IPS DF 4.7 (cell line): ENCODE data around the gene NUDT13.

Source experiments
- DNase-seq: peaks from one replicate; pipeline ENCODE4 v3.0.0-alpha.2; 2013; ENCODE audit warnings: low spot score; ENCODE audit errors: extremely low read depth

NUDT13 gene

DNA sequence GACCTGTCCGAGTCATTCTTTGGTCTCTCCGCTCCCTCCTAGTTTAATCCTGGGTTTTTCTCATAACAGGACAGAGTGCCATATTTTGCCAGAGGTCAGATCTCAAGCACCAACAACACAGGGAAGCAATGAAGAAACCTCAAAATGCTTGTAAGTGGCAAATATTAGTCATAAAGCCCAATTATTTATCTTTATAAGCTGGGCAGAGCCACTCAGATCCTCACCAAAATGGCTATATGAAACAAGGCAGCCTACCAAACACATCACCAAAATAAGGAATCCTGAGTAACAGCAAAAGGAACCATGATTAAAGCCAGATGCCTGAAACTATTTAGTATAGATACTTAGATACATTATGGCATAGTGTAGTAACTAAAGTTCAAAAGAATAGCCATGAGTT is 52.8 kb downstream of the NUDT13 start:
- DNase-seq = no peak

DNA sequence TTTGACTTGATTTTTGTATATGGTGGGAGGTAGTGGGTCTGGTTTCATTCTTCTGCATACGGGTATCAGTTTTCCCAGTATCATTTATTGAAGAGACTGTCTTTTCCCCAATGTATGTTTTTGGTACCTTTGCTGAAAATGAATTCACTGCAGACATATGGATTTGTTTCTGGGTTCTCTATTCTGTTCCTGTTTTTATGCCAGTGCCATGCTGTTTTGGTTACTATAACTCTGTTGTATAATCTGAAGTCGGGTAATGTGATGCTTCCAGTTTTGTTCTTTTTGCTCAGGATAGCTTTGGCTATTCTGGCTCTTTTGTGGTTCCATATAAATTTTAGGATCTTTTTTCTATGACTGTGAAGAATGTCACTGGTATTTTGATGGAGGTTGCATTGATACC is 56.7 kb downstream of the NUDT13 start:
- no peak for DNase-seq

DNA sequence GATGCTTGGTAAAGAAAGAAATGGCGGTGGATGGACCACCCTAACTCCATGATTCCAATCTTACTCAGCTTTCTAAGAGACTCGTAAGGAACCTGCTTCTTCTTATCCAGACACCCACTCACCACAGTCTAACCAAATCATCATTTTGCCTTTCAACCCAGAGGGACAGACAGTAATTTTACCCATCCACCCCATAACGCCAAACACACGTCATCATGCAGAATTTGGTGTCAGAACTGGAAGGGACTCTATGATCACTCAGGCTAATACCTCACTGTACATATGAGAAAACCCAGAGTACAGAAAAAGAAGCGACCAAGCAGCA is 57.2 kb downstream of the NUDT13 start:
- no peak for DNase-seq

DNA sequence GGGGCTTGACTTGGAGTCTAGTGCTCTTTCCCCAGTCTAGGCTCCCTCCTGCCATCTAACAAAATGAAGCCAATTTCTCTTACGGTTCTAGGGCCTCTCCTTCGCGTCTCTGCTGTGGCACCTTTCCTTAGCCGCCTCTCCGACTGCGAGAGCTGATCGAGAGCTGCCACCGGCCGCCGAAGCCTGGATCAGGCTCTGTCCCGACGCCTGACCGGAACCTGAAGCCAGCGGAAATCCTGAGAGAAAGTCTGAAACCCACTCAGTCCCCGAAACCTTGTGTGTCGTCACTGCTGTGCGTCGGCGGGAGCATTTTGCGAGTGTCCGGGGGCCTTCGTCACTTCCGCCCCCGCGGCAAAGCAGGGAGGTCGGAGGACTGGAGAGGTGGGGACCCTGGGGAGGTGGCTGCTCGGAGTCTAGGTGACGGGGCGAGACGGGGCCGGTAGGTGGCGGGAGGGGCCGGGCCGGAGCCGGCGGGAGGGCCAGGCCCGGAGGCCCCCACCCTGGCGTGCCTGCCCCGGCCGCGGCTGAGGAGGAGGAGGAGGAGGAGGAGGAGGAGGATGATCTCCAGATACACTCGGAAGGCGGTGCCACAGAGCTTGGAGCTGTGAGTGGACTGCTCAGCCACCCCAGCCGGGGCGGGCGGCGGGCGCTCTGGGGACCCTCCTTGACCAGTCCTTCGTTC is 57.7 kb downstream of the NUDT13 start, which contains the start of the genes ECD and FAM149B1:
Gene ECD, minus strand, starts transcription at position 226 of the 682 bp plus-strand sequence. CDS start 4,071 bp downstream, outside the sequence.
Gene FAM149B1, plus strand, starts transcription at position 337 of the 682 bp plus-strand sequence. Its CDS starts 221 bp downstream, at position 558.
- peak; percentile 86 for DNase-seq

DNA sequence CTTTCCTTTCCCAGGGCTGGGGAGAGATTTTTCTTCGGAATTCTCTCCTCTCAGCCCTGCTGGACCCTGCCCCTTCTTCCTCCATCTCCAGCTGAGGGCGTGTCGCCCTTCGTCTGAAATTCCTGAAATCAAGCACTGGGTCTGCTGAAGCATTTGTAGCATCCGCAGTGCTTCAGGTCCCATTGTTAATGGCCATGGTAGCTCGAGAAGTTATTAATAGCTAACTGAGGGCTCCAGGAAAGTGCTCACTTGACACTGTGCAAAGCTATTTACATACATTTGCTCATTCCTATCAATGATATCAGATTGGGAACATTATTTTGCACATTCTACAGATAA is 58.2 kb downstream of the NUDT13 start:
- no peak for DNase-seq

DNA sequence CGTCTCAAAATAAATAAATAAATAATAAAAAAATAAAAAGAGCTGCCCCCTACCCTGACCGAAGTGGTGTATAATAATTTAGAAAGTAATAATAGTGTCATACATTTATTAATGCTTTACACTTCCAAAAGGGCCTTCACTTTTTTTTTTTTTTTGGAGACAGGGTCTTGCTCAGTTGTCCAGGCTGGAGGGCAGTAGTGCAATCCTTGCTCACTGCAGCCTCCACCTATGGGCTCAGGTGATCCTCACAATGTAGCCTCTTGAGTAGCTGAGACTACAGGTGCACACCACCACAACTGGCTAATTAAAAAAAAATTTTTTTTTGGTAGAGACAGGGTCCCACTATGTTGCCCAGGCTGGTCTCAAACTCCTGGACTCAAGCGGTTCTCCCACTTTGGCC is 59.1 kb downstream of the NUDT13 start:
- DNase-seq = no peak

DNA sequence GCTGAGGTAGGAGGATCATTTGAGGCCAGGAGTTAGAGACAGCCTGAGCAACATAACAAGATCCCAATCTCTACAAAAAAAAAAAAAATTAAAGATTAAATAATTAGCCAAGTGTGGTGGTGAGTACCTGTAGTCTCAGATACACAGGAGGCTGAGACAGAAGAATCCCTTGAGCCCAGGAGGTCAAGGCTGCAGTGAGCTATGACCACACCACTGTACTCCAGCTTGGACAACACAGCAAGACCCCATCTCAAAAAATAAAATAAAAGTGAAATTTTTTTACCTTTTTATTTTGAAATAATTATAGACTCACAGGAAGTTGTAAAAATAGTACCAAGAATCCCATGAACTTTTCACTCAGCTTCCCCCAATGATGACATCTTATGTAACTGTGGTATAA is 62.6 kb downstream of the NUDT13 start:
- no peak for DNase-seq

DNA sequence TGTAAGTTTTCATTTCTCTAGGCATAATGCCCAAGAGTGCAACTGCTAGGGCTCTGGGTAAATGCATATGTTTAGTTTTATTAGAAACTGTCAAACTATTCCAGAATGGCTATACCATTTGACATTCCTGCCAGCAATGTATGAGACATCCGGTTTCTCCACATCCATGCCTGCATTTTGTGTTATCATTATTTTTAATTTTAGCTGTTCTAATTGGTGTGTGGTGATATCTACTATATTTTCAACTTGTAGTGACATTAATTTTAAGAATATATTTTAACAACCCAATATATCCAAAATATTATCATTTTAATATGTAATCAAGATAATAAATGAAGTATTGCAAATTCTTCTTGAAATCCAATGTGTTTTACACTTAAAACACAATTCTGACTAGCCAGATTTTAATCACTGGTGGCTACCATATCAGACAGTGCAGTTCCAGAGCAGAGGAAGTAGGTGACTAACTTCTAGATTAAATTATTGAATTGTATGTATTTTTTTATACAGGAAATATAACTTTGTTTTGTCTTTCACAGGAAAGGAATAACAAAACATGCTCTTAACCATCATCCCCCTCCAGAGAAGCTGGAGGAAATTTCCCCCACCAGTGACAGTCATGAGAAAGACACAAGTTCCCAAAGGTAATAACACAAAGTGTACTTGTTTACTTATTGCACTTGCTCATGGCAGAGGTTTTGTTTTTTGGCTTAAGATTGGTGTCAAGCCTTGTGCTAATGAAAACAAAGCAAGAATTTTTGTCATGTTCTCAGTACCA is 64.1 kb downstream of the NUDT13 start:
- no peak for DNase-seq
